Neural progenitor cell (in vitro differentiated cells): ENCODE results near the gene DCX.

Experiments used
- CTCF ChIP-seq: fragments of 200-600 bp; sonication (generic); IDR thresholded peaks from 2 replicates; pipeline ENCODE4 v1.5.1; 2017; ENCODE audit warnings: antibody characterized with exemption, mild to moderate bottlenecking
- EZH2 ChIP-seq: fragments of 200-600 bp; sonication (generic); IDR thresholded peaks from 2 replicates; pipeline ENCODE4 v1.6.1; 2017; ENCODE audit warnings: antibody characterized with exemption, mild to moderate bottlenecking, moderate library complexity
- EZH2phosphoT487 ChIP-seq: fragments of 200-600 bp; sonication (generic); IDR thresholded peaks from 2 replicates; pipeline ENCODE4 v1.6.1; 2017; ENCODE audit warnings: antibody characterized with exemption

DNA sequence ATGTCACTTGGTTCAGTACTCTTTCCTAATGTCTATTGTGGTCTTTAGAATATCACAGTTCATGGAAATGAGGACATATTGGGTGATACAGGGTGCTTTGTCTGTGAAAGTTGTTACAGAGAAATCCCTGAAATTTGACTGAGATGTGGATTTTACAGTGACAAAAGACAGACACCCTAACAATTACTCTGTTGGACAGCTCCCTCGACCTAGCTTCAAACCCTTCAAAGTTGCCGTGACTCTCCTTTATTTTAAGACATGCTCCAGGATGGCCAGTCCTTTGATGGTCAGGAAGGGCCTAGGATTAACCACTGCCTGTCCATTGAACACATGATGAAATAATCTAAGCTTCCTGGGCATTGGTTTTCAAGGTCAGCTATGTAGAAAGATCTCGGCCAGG, 4.0 kb downstream of the DCX start:
- TF ChIP-seq CTCF, result no peak
- TF ChIP-seq EZH2phosphoT487, result no peak
- no peak for TF ChIP-seq EZH2
